Testis (tissue), 2 donors: Measurements from ENCODE around the gene TMPRSS11F.

Experiments
- CTCF ChIP-seq, 3 experiments: fragments of 450-650 bp in 2 of 3; fragments of 200-600 bp in 1 of 3; sonication (generic) in 1 of 3; IDR thresholded peaks; one replicate each; pipeline ENCODE4 v1.5.1; 2016 to 2019; ENCODE audit warnings: antibody characterized with exemption in 3 of 3, mild to moderate bottlenecking in 2 of 3, moderate library complexity in 1 of 3
- POLR2A ChIP-seq: fragments of 450-650 bp; IDR thresholded peaks from one replicate; pipeline ENCODE4 v1.6.1; 2017; ENCODE audit warnings: antibody characterized with exemption, mild to moderate bottlenecking, moderate library complexity

DNA sequence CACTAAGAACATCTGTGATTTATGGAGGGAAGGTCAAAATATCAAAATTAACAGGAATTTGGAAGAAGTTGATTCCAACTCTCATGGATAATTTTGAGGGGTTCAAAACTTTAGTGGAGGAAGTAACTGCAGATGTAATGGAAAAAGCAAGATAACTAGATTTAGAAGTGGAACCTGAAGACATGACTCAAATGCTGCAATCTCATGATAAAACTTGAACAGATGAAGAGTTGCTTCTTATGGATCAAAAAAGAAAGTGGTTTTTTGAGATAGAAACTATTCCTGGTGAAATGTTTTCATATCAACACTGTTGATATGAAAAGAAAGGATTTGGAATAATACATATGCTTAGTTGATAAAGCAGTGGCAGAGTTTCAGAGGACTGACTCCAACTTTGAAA, 9.7 kb downstream of the TMPRSS11F start:
- TF ChIP-seq CTCF (IDR thresholded peaks at IDR 0.05), result no peak
- TF ChIP-seq POLR2A, result no peak
